GM19397 (cell line): Measurements from ENCODE around the gene IER3.

ENCODE experiments used
- ATAC-seq: cut with Tn5 transposase; IDR thresholded peaks from one replicate; pipeline ENCODE4 v1.9.1; 2021; ENCODE audit warnings: mild to moderate bottlenecking, moderate library complexity; ENCODE audit not compliant: unreplicated experiment

IER3 gene

DNA sequence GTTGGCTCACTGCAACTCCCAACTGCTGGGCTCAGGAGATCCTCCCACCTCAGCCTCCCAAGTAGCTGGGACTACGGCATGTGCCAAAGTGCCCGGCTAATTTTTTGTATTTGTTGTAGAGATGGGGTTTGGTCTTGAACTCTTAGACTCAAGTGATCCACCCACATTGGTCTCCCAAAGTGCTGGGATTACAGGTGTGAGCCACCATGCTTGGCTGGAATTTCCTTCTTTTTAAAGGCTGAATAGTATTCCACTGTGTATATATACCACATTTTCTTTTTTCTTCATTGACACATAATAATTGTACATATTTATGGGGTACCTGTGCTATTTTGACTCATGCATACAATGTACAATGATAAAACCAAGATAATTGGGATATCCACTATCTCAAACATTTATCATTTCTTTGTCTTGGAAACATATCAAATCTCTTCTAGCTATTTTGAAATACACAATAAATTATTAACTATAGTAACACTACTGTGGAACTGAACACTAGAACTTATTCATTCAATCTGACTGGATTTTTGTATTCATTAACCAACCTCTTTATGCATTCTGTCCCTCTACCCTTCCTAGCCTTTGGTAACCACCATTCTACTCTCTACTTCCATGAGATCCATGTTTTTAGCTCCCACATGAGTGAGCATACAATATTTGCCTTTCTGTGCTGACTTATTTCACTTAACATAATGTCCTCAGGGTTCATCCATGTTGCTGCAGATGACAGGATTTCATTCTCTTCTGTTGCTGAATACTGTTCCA lies 35.1 kb downstream of the IER3 start:
- ATAC-seq = no peak

DNA sequence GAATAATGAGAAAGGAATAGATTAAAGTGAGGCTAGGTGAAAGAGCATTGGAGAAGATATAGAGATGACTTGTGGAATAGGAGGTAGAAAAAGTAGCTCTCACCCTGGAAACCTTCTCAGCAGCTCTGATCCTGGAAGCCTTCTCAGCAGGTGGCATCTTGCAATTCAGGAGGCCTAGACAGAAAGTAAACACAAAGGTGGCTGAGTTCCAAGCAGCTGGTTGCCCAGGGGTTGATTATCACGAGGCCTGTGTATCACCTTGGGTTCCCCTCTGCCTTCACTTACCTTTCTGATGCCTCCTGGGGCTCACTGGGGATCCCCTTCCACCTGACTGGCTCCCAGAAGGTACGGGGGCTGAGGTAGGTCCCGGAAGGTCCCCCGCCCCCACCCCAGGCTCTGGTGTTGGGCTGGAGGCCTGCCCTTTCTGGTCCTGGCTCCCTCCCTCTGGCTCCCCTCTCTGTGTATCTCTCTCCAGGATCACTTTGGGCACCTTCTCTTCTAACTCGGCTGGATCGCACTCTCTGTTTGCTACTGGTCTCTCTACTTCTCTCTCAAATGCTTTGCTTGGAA lies 37.0 kb downstream of the IER3 start:
- ATAC-seq = no peak

DNA sequence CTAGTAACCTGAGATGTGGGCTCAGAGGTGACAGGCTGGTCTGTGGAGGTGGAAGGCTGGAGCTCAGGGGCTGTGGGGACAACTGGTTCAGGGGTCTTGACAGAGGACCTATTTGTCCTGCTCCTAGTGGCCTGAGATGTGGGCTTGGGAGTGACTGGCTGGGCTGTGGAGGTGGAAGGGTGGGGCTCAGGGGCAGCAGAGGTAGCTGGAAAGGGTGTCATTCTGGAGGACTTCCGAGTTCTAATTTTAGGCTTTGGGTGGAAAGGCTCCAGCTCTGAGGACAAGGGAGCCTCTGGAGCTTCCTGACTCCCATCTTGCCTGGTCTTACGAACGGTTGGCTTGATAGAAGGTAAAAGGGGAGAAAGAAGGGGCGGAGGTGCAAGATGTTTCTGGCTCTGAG lies 38.7 kb downstream of the IER3 start:
- no peak for ATAC-seq

DNA sequence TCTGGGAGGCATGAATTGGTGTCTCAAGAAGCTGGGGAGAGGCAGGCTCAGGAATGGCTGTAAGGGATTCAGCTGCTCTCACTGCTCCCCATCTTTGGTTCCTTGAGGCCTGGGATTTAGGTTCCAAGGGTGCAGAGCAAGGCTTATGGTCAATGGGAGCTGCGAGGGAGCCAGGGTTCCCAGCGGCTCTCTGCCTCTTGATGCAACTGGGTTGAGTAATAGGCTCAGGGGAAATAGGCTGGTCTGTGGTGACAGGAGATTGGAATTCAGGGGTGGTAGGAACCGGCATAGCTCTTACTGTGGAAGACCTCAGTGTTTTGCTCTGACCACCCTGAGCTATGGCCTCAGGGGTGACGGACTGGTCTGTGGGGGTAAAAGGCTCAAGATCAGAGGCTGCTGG lies 40.5 kb downstream of the IER3 start:
- no peak for ATAC-seq

DNA sequence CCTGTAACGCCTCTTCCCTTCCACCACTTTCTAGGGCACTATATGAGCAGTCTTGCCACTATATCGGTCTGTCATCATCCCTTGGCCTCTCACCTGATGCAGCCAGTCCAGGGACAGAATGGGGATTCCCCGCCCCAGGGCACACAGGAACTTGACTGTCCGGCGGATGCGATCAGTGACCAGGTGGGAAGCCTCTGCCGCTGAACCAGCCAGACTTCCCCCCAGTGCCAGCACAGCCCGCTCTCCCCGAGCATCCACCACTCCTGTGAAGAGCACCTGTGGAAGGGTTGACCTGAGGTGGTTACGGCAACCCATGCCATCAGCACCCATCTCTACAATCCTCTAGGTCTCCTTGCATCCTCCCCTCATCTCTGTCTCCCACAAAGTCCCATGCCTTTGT lies 41.3 kb downstream of the IER3 start:
- no peak for ATAC-seq

DNA sequence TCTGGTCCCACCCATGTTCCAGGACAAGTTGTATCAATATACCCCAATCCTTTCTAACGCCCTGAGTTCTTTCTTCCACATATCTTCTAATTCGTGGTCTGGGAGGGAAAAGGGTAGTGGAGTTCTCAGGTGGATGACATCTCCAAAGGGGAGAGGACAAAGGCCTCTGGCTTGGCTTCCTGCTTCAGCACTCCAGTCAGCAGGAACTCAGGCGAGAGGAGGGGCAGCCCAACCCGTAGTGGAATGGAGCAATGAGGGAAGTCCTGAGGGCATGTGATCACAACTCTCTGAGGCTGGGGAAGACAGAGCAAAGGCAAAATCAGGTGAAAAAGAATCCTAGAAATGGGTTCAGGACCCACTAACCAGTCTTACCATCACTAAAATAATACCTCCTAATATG lies 44.0 kb downstream of the IER3 start:
- no peak for ATAC-seq

DNA sequence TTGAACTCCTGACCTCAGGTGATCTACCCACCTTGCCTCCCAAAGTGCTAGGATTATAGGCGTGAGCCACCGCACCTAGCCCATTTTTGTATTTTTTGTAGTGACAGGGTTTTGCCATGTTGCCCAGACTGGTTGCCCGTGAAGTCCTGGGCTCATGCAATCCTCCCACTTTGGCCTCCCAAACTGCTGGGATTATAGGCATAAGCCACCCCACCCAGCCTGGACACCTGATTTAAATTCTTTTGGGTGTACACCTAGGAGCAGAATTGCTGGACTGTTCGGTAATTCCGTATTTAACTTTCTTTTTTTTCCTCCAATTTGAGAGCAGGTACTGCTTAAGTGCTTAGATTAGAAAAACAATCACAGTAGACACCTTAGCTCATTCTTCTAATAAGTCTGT lies 47.9 kb downstream of the IER3 start:
- ATAC-seq = no peak
